GM18873 (cell line): ENCODE results near the gene DIAPH3.

ENCODE experiments used
- ATAC-seq: cut with Tn5 transposase; IDR thresholded peaks from one replicate; pipeline ENCODE4 v1.9.1; 2021; ENCODE audit warnings: mild to moderate bottlenecking, moderate library complexity, moderate number of reproducible peaks; ENCODE audit not compliant: unreplicated experiment, low FRiP score

Gene DIAPH3

DNA sequence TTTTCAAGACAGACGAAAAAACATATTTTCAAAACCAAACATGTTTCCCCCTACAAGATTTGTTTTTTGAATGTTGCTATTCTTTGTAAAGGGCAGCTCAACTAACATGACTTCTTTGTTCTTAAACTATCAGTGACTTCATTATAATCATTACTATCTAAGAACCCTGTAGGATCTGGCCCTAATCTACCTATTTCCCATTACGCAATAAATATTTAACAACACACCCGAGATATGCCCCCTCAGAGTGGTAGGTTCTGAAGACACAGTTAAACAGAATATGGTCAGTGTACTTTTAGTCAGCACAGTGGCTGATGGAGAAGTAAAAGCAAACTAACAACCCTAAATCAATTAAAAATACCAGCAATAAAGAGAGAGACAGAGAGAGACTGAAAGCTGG, 186.9 kb downstream of the DIAPH3 start:
- ATAC-seq: no peak

GRCh38 chr13:59975807-59976435, 187.8 kb downstream of the DIAPH3 start:
- no peak for ATAC-seq

DNA sequence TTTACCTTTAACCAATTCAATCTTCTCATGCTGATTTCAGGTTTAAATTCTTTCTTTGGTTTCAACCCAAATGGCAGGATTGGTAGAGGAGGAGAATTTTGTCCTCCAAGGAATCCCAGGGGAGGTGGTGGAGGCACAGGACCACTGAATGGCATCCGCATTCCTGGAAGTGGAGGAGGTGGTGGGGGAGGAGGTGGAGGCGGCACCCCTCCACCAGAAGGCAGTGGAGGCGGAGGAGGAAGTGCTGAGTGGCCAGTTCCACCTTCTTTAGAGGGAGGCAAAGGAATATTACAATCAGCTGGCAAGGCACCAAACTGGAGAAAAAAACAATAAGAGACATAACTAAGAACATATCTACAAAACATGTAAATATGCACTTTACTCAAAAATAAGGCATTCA, 192.9 kb downstream of the DIAPH3 start:
- no peak for ATAC-seq

DNA sequence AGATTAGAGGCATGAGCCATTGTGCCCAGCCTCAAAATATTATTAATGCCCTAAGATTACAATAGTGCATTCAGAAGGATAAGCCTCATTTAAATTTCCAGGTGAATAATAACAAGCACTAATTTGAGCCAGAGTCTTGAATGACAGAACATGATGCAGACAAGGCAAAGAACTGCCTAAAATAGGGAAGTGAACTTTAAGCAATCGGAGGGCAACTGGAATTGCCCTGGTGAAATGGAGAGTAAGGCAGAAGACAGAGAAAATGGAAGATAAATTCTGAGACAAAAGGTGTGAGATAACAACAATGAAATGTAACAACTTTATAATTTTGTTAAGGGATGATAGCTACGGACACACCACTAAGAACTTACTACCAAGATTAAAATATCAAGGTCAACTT, 199.9 kb downstream of the DIAPH3 start:
- ATAC-seq: no peak

DNA sequence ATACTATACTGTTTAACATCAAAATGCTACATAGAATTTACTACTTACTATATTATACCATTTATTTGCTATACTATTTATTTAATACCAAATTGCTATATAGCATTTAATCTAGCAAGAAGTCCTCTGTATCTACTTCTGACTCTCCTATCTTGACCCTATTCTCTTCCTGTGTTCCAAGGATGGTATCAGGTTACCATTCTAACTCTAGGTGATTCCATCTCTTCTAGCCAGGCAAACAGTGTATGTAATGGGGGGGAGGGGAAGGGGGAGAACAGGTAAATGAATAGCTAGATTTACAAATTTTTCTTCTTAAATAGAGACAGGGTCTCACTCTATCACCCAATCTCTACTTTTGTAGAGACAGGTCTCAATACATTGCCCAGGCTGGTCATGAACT, 200.3 kb downstream of the DIAPH3 start:
- no peak for ATAC-seq

- no peak for ATAC-seq
Measured at GRCh38 chr13:59962343-59962742, 201.4 kb downstream of the DIAPH3 start.

- ATAC-seq: no peak
Measured at GRCh38 chr13:59960683-59961082, 203.0 kb downstream of the DIAPH3 start.

- no peak for ATAC-seq
Measured at GRCh38 chr13:59957438-59957837, 206.3 kb downstream of the DIAPH3 start.

- ATAC-seq: no peak
Measured at GRCh38 chr13:59954601-59955000, 209.1 kb downstream of the DIAPH3 start.

DNA sequence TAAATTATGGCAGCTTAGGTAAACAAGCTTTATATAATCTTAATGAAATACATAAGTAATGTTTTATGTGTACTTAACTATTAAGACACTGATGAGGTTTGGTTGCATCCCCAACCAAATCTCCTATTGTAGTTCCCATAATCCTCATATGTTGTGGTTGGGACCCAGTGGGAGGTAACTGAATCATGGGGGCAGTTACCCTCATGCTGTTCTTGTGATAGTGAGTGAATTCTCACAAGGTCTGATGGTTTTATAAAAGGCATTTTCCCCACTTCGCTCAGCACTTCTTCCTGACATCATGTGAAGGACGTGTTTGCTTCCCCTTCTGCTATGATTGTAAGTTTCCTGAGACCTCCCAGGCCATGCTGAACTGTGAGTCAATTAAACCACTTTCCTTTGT, 212.7 kb downstream of the DIAPH3 start:
- ATAC-seq: no peak

DNA sequence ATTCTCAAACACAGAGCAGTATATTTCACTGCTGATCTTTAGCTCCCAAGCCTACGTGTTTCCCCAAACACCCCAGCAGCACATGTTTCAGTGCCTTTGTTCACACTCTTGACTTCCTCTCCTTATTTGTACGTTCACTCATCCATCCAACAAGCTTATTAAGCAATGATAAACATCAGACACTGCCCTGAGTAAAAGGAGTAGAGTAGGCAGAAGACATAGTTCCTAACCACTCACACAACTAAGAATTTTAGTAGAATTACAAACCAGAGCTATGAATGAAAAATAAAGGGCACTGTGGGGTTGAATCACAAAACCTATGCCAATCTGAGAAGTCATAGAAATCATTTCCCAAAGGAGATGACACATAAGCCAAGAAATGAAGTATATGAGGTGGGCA, 213.5 kb downstream of the DIAPH3 start:
- ATAC-seq: no peak

DNA sequence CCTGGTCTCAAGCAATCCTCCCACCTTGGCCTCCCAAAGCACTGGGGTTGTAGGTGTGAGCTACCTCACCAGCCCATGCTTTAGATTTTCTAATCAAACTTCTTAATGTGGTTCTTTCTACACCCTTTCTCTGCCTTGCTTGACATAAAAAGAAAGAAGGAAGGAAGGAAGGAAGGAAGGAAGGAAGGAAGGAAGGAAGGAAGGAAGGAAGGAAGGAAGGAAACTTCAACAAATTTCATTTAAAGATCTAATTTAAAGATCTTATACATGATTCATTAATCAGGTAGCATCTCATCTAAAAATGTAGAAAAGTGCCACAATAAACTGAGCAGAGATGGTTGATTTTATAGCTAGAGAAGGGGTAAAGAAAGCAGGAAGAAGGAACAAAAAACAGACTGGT, 215.0 kb downstream of the DIAPH3 start:
- ATAC-seq: no peak

GRCh38 chr13:59946944-59947343, 216.8 kb downstream of the DIAPH3 start:
- no peak for ATAC-seq

DNA sequence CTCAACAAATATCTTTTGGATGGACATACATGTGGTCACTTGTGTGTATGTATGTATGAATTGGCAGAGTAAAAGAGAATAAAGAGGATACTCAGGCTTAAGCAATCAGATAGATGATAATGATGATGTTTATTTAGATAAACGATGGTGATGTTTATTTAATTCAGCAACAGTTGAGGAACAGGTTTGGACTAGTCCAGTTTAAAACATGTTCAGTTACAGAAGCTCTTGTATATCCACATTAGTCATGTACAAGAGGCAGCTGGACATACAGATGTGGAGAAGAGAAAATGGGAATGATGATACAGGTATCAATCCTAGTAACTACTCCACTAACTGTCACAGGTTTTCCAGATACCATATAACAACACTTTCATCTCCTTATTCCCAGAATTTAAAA, 232.1 kb downstream of the DIAPH3 start:
- ATAC-seq: no peak

DNA sequence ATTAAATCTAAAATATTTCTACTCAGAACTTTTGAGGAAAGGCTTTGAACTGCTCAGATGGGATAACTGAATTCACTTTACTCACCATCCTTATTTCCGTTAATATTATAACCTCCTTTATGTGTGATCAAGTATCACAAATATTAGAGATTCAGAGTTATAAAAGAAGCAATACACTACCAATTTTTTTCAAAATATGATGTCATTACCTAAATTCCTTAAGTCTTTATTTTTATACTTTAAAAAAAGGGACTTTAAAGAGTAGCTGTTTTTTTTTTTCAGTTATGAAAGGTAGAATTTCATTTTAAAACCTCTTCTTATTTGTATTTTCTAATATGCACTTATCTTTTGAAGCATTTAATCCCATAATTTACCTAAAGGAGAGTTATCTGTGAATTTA, 239.5 kb downstream of the DIAPH3 start:
- no peak for ATAC-seq

DNA sequence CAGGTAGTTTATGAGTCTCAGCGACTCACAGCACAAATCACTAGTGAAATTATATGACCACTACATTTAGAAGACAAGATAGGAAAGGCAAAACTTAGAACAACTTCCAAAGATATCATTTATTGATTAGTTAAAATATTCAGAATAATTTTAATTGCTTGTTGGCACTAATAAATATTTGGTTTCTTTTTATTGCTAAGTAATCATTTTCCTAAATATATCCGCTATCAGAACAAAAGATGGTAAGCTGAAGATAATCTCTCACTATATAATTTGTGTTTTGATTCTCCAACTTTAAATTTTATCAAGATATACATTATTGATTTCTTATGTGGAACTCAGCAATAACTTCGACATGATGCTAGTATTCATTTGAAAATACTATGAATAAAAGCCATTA, 248.5 kb downstream of the DIAPH3 start:
- no peak for ATAC-seq

DNA sequence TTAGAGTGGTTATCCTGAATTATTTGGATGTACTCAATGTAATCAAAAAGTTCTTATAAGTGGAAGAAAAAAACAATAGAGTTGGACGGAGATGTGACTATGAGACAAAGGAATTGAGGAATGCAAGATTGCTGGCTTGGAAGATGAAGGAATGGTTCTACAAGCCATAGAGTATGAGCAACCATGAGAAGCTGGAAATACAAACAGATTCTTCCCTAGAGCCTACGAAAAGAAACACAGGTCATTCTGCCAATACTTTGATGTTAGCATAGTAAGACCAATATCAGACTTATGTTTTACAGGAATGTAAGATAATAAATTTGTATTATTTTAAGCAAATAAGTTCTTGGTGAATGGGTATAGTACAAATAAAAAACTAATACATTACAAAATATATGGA, 249.2 kb downstream of the DIAPH3 start:
- no peak for ATAC-seq

GRCh38 chr13:59906413-59907049, 257.2 kb downstream of the DIAPH3 start:
- ATAC-seq: no peak

DNA sequence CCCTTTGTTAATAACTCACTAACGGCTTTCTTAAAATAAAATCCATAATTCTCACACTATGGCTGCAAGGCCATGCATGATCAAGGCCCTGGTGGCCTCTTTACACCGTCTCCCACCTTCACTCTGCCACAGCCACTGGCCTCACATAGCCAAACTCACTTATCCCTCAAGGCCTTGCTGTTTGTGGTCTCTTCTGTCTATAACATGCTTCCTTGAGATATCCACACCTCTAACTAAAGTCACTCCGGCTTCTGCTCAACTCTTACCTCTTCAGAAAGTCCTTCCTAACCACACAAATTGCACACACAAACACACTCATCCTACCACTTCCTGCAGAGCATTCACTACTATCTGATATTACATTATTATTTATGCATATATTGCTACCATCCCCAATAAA, 262.5 kb downstream of the DIAPH3 start:
- no peak for ATAC-seq

- ATAC-seq: no peak
Measured at GRCh38 chr13:59898066-59898465, 265.7 kb downstream of the DIAPH3 start.

- ATAC-seq: no peak
Measured at GRCh38 chr13:59893266-59893665, 270.5 kb downstream of the DIAPH3 start.

- ATAC-seq: no peak
Measured at GRCh38 chr13:59891053-59891452, 272.7 kb downstream of the DIAPH3 start.

DNA sequence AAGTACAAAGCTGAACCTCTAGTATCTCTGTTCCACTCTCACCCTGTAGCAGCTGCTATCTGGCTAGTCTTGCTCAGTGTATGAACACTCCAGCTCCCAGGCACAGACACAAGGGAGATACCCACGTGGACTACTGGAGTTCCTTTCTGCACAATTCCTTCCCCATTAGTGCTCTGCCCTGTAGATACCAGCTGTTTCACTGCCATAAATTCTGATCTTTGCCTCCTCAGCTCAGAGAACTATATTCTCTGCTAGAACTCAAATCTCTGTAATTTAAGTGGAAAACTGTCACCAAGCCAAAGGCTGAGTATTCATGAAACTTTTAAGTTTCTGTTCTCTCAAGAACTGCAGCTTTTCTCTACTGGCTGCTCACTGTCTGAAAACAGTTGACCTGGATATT, 273.7 kb downstream of the DIAPH3 start:
- ATAC-seq: no peak
